Activated T-cell treated with anti-CD3 and anti-CD28 coated beads for 48 hours (primary cell): ENCODE measurements around the gene XRRA1.
"Not testable (repeated sequence)": the region's sequence is repeated elsewhere in the genome, so short reads cannot be mapped to it uniquely, and the experiment has no call there.

Experiments used
- DNase-seq: peaks from one replicate; pipeline ENCODE4 v3.0.0-alpha.2; 2020; ENCODE audit warnings: low read depth

XRRA1 gene, protein sequence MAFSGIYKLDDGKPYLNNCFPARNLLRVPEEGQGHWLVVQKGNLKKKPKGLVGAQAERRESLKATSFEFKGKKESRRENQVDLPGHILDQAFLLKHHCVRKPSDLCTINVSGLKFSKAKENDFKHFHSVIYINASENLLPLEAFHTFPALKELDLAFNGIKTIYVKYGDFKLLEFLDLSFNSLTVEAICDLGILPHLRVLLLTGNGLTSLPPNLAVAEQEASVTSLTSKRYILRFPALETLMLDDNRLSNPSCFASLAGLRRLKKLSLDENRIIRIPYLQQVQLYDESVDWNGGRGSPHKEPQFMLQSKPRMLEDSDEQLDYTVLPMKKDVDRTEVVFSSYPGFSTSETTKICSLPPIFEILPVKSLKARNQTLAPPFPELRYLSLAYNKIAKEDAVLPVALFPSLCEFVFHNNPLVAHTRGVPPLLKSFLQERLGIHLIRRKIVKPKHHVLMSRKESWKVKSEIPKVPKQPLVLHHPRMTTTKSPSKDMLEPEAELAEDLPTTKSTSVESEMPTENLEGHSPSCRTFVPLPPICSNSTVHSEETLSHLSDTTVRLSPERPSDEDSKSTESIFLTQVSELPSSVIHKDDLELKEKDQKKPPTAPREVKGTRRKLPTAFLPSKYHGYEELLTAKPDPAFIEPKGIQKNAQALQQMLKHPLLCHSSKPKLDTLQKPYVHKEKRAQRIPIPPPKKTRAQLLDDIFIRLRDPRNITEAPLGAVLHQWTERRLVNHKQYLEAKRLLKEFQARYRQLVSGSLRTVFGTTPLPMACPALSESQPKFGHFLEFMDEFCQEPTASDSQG

DNA sequence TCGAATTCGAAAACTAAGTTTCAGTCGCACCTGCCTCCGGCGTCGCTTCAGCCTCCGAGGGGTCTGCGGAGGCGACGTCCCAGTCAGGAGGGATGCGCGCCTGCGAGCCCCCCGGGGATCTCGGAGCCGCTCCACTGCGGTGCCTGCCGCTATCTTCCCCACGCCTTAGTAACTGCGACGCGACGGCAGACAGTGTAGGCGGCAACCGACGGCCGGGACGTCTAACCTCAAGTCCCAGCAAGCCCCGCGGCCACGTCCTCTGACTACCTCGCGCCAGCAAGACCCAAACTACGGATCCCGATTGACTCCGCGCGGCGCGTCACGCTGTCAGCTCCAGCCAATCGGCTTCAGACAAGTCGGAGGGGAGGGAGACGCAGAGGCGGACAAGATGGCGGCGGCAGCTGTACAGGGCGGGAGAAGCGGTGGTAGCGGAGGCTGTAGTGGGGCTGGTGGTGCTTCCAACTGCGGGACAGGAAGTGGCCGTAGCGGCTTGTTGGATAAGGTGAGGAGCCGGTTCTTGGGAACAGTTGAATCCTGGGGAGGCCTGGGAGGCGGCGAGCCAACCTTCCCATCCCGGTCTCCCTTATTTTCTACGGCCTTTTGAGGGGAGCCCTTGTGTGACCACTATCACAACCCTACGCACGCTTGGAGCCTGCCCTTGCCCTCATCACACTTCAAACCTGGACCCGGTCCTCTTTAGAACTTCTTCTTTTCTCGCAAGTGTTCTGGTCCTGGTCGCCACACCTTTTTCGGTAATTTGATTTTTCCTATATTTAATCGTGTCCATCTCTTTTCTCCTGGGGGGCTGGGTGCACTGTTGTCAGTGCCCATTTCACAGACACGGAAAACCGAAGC is at the start of gene XRRA1, which contains the start of gene SPCS2:
Gene XRRA1, minus strand, starts transcription at position 194 of the 855 bp plus-strand sequence. CDS start 8,213 bp downstream, outside the sequence.
Gene SPCS2, plus strand, starts transcription at position 369 of the 855 bp plus-strand sequence. Its CDS starts 20 bp downstream, at position 389.
- DNase-seq: peak; percentile 96

- DNase-seq: no peak
These were observed 44.0 kb upstream of the XRRA1 start for GRCh38 chr11:74992852-74993251.

DNA sequence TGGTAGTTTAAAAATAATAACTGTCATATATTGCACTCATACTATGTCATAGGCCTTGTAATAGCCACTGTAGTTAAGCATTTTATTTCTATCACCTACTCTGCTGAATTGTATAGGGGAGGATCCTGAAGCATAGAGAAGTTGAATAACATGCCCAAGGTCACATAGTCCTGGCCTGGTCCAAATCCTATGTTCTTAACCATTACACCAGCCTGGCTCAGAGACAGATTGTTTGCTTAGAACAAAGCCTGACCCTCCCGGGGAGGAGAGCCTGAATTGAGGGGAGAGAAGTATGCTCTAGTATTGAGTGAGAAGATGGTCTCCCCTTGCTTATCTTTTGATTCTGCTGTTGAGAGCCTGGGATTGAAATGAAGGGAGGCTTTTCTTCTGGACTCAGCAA is 42.0 kb upstream of the XRRA1 start:
- no peak for DNase-seq

GRCh38 chr11:74990150-74990549 is 41.3 kb upstream of the XRRA1 start:
- not testable (repeated sequence) for DNase-seq

DNA sequence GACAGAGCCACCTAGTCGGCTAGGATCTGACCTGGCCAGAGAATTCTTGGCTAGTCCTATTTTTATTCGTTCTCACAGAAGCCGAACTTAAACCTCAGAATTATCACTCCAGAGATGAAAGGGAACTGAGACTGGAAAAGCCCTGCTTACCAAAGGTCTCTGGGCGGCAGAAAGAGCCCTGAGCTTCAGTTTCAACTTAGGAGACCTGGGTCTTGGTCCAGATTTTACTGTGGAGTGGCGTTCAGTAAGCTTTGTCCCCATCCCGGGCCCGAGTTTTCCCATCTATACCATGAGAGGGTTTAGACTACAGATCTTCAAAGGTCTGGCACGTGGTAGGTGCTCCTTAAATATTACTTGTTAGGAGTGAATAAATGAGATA is 40.4 kb upstream of the XRRA1 start:
- no peak for DNase-seq

DNA sequence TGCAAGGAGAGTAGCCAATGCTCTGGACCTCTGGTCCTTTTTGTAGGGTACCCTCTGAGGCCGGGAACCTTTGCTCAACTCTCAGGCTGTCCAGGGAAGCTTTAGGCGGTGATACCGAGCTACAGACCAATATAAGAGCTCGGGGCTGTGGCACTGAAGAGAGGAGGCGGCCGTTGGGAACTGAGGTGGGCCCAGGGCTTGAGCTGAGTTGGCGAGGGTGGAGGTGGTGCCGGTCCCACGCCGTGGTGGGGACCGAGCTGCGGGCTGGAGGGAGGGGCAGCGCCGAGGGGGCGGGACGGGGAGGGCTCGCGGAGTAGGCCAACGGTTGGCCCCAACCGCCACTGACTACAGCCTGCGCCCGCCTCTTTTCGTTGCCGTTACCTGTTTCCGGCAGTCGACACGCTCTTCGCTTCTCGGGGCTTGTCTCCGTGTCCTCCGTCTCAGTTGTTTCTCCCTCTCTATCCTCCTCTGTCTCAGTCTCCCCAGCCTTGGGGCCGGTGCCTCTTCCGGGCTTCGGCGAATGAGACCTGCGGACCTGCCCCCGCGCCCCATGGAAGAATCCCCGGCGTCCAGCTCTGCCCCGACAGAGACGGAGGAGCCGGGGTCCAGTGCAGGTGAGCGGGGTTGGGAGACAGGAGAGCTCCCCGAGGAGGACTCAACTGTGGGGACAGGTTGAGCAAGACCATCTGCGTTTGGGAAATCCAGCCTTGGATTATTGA is 39.8 kb upstream of the XRRA1 start, which contains the start of gene NEU3:
Gene NEU3, plus strand, starts transcription at position 393 of the 719 bp plus-strand sequence. Its CDS starts 128 bp downstream, at position 521.
- peak; percentile 80 for DNase-seq

- DNase-seq: no peak
These were observed 35.8 kb upstream of the XRRA1 start for GRCh38 chr11:74984730-74985129.

DNA sequence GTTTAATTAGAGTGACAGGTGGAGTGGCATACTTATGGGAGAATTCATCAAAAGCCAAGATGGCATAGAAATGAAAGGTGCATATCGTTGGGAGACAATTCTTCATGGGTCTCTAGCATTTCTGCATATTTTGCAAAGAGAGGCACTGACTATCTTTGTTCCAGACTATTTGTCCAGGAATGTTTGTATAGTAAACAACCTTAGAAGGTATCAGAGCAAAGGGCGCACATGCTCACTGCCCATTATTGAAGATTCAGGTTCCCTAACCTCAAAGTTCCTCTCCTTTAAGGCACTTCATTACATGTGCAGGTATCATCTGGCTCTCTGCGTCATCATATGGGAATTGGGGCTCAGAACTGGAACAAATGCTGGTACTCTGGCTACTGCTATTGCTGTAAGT is 35.2 kb upstream of the XRRA1 start:
- DNase-seq: no peak

- no peak for DNase-seq
These were observed 33.0 kb upstream of the XRRA1 start for GRCh38 chr11:74981888-74982287.

GRCh38 chr11:74980634-74981033 is 31.7 kb upstream of the XRRA1 start:
- no peak for DNase-seq

DNA sequence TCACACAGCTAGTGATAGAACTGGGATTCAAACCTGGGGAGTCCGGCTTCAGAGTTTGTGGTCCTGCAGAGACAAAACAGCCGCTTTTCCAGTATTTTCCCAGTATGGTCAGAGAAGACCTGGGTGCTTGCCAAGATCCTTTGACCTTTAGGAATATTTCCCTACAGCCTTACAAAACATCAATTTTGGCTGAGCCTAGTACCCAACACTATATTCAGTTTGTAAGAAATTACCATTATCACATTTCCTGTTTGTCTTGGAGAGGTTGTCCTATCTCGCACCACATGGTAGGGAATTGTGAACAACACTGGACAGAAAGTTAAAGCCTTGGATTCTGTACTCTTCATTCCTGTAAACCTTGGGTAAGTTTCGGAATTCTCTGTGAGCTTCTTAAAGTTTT is 29.1 kb upstream of the XRRA1 start:
- DNase-seq: no peak

DNA sequence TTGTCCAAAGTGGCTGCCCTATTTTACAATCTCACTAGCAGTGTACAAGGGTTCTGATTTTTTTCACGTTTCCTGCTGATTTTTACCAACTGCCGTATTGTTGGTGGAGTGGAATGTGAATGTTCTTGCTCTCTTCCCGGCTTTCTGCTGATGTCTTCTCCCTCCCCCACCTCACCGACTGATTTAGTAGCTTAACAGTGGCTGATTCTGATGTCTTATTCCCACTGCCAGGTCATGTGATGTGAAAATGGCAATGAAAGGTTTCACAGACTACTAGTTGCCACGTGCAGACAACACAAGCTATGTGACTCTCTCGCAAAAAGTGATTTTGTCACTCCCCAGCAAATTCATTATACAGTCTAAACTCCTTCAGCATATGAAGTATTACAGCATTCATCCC is 22.5 kb upstream of the XRRA1 start:
- DNase-seq: no peak

- DNase-seq: no peak
These were observed 22.0 kb upstream of the XRRA1 start for GRCh38 chr11:74970852-74971395.

GRCh38 chr11:74966651-74967050 is 17.8 kb upstream of the XRRA1 start:
- no peak for DNase-seq

GRCh38 chr11:74960128-74960527 is 11.2 kb upstream of the XRRA1 start:
- not testable (repeated sequence) for DNase-seq

DNA sequence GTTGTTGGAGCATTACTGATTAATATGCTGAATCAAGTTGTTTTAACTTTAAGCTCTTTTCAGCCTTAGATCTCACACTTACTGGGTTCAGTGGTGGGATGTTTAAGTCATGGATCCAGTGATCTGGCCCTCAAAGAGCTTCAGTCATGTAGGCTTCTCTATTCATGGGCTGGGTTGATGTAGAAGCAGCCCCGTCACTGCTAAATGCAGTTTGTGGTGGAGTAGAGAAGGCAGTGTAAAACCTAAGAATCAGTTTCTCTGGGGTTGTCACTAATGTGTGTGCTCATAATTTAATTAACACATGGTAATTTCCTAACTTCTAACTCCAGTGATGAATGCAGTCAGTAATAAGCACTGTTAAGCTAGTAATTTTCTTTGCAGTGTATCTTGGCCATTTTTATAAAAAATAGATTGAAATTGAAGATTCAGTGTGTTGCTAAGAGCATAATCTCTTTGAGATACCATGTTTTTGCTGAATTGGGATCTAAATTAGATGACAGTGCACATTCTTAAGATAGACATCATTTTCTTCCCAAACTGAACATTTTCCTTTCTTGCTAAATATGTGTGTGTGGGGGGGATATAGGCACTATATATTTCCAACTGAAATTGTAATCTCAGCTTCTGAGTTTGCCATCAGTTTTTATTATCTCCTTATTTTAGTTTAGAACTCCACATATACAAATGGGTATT is 9.2 kb upstream of the XRRA1 start:
- no peak for DNase-seq

DNA sequence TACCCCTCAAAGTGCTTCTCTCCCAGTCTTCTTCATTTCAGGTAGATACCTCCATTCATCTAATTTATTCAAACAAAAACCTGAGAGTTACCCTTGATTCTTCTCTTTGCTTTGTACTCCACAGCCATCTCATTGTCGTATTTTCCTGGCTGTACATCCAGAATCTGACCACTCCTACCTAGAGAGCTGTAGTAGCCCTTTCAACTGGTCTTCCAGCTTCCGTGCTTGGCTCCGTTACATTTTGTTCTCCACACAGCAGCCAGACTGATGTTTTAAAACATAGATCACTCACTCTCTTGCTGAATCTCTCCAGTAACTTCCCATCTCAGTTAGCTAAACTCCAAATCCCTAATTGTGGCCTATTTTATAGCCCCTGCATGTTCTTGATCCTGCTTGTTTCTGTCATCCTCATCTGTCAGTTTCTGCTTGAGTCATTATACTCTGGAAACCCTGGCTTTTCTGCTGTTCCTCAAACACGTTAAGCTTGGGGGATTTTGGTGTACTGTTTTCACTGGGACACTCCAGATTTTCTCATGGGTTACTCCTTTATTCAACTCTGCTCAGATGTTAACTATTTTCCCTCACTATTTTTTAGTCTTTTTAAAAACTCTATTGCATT is 7.6 kb upstream of the XRRA1 start:
- no peak for DNase-seq

- DNase-seq: no peak
These were observed 5.3 kb upstream of the XRRA1 start for GRCh38 chr11:74954199-74954598.

DNA sequence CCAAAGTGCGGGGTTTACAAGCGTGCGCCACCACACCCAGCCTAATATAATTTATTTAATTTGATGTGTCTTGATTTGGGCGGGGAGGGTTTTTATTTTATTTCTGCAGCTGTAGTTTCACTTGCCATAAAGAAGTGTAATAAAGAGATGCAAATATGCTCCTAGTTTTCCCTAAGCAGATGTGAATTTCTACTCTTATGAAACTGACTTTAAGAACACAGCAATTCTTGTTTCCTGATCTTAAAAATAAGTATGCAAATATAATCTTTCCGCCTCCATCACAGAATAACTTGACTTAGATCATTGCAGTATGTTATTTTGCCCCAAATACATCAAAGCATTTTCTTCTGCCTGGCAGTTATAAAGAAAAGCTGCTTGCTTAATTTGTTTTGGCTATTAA is 4.6 kb upstream of the XRRA1 start:
- DNase-seq: no peak

DNA sequence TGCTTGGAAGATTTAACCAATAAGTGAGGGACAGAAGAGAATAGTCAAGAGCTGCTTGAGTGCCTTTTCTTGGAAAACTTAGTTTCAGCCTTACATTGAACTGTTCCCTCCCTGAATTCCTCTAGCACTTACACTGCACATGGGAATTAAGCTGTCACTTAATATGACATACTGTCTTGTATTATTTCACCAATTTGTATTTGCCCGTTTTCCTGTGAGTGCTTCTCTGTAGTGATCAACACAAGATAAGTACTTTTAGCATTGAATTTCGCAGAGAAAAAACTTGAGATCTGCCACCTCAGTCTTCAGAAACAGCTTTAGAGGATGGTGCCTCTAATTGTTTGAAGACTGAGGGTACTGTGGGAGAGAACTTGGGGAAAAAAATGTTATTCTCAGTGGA is 3.9 kb upstream of the XRRA1 start:
- no peak for DNase-seq
